Urothelium cell line (cell line): ENCODE data around the gene TREML4.

Source experiments
- DNase-seq: peaks from one replicate; pipeline ENCODE4 v3.0.0; 2011; ENCODE audit warnings: low spot score, mixed read lengths
- FAIRE-seq: peaks from 2 replicates; lab custom pipeline; 2011; peaks lifted over from hg19 to GRCh38; lab: Jason Lieb, UNC

TREML4 gene

DNA sequence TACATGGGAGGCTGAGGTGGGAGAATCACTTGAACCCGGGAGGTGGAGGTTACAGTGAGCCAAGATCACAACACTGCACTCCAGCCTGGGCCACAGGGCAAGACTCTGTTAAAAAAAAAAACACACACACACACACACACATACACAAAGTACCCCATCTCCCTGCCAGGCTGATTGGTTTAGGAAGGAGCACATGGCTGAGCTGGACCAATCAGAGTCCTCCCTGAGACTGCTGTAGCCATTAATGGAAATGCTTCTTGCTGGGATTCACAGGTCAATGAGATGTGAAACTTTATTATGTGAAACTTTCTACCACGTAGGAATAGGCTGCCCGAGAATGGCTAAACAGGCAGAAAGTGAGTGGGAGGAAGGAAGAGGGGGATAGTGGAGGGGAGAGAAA is 55.5 kb downstream of the TREML4 start:
- no peak for FAIRE-seq
- DNase-seq = no peak

DNA sequence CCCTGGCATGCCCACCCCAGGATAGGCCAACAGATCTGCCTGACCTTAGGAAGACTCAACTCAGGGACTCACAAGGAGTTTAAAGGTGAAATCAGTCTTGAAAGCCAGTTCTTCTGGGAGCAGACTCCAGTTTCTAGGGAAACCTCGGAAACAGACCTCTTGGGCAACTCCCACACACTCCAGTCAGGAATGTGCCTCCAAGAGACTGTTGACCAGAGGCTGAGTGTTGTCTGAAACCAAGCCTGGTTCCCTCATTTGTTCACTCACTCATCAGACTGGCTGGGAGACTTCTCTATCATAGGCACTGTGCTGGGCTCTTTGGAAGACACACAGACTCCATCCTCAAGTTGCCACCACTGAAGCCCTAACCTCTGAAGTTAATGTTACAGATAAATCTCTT is 56.6 kb downstream of the TREML4 start:
- FAIRE-seq = no peak
- DNase-seq = no peak

DNA sequence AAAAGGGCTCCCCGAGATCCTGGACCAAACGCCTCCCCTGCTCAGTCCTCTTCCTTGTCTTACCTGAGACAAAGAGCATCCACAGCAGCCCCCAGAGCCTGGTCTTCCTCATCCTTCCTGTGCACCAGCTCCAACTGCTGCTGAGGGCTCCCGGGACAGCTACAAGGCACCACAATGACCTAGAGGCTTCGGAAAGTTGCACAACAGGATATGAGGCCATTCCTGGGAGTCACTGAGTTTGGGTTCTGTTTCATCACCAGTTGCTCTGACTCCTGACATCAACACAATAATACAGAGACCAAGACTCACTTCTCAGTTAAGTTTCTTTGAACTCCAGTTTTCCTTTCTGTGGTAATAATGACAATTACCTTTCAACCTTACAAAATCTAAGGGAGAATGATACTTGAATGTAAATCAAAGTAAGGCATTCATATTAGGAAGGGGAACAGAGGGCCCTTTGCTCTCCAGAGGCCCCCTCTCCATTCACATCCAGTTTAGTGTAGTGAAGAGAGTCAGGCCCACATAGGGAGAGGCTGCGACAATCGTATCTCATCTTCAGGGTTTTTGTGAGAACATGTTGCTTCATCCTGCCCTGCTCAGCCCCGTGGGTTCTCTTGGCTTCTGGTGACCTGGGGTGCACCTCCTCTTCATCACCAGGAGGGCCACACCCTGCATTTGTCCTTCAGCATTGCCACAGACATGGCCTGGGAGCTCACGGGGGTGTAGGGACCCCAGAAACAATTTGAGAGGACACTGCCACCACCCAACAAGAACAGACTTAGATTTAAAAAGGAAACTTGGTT is 58.6 kb downstream of the TREML4 start, which contains the start of gene TREM1:
Gene TREM1 (minus strand): TSS at position 139 of the 803 bp plus-strand sequence. CDS start 27 bp downstream, at position 112.
- FAIRE-seq (no peak), DNase-seq (no peak)

DNA sequence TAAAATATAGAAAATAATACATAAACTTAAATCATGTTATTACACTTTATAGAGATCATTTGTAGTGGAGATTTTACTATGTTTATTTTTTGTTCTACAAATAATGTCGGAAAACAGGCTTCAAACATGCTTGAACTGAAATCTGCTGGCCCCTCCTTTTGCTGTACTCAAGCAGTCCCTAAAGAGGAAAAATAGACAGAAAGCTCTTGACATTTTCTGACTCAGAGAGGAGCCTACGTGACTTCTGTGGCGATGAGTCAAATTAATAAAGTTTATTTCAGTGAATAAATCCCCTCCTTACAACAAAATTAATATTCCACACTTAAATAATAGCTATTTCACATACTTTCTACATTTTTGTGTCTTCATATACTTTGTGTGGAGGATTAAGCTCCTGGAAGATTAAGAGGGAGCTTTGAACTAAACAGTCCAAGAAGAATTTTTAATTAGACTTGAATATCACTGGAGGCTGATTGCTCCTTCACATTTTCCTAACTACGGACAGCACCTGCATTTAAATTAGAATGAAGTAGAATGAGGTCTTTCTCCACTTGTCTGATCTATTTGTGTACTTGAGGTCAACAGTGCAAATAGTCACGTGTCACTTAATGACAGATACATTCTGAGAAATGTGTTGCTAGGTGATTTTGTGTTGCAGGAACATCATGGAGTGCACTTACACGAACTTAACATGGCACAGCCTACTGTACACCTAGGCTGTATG is 60.0 kb downstream of the TREML4 start:
- DNase-seq (no peak), FAIRE-seq (no peak)
